Keratinocyte (primary cell): ENCODE measurements around the gene TOR1AIP1.

Source experiments
- EZH2 ChIP-seq: IDR thresholded peaks from one replicate; pipeline ENCODE4 v1.6.1; 2012; ENCODE audit warnings: inconsistent platforms, mild to moderate bottlenecking, low read length, moderate library complexity
- TF ChIP-seq, protein P1 (sequence below), 3 experiments: IDR thresholded peaks in 1 of 3; conservative IDR thresholded peaks in 1 of 3; optimal IDR thresholded peaks in 1 of 3; 2 replicates in 2 of 3; 3 replicates in 1 of 3; pipeline versions ENCODE3 to v1.5.1; 2011; ENCODE audit warnings: low read length in 3 of 3, mild to moderate bottlenecking in 3 of 3, moderate library complexity in 2 of 3, control low read depth in 1 of 3, inconsistent platforms in 1 of 3; ENCODE audit not compliant: insufficient read depth in 2 of 3; ENCODE audit errors: extremely low read depth in 1 of 3

GRCh38 chr1:179921472-179921871 lies 39.4 kb downstream of the TOR1AIP1 start:
- TF ChIP-seq, protein P1, sequence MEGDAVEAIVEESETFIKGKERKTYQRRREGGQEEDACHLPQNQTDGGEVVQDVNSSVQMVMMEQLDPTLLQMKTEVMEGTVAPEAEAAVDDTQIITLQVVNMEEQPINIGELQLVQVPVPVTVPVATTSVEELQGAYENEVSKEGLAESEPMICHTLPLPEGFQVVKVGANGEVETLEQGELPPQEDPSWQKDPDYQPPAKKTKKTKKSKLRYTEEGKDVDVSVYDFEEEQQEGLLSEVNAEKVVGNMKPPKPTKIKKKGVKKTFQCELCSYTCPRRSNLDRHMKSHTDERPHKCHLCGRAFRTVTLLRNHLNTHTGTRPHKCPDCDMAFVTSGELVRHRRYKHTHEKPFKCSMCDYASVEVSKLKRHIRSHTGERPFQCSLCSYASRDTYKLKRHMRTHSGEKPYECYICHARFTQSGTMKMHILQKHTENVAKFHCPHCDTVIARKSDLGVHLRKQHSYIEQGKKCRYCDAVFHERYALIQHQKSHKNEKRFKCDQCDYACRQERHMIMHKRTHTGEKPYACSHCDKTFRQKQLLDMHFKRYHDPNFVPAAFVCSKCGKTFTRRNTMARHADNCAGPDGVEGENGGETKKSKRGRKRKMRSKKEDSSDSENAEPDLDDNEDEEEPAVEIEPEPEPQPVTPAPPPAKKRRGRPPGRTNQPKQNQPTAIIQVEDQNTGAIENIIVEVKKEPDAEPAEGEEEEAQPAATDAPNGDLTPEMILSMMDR (optimal IDR thresholded peaks at IDR 0.05 in 1 of 3, IDR thresholded peaks at IDR 0.05 in 1 of 3, conservative IDR thresholded peaks at IDR 0.05 in 1 of 3; ENCODE audit: extremely low read depth in 1 of 3, insufficient read depth in 2 of 3, low read length in 3 of 3) = no peak
- no peak for TF ChIP-seq EZH2
